Astrocyte of the spinal cord (primary cell): ENCODE data around the gene CAMTA1.

Experiments used
- DNase-seq: peaks from one replicate; pipeline ENCODE4 v3.0.0; 2011; ENCODE audit warnings: low read depth, low spot score
- H3K4me3 ChIP-seq: 2 replicates; pipeline ENCODE4 v1.5.1; 2011; ENCODE audit warnings: low read depth, mild to moderate bottlenecking, low read length, moderate library complexity
- in situ Hi-C: cut with HindIII; loops from 2 replicates; pipeline ENCODE4 v1.10.0; 2017; ENCODE audit warnings: low sequenced_read_pairs
- TF ChIP-seq, protein P1 (sequence below): IDR thresholded peaks from 2 replicates; pipeline ENCODE4 v1.5.1; 2012; ENCODE audit warnings: low read depth, mild to moderate bottlenecking, low read length, inconsistent platforms

CAMTA1 gene

DNA sequence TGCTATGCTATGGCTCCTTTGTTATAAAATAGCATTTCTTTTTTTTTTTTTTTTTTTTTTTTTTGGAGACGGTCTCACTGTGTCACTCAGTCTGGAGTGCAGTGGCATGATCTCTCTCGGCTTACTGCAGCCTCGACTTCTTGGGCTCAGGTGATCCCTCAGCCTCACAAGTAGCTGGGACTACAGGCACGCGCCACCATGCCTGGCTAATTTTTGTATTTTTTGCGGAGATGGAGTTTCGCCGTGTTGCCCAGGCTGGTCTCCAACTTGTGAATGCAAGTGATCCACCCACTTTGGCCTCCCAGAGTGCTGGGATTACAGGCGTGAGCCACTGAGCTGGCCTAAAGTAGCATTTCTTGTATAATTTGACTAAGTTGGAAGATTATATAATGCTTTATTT, 10.8 kb downstream of the CAMTA1 start:
- in situ Hi-C loops, result no loop called here
- TF ChIP-seq, protein P1, sequence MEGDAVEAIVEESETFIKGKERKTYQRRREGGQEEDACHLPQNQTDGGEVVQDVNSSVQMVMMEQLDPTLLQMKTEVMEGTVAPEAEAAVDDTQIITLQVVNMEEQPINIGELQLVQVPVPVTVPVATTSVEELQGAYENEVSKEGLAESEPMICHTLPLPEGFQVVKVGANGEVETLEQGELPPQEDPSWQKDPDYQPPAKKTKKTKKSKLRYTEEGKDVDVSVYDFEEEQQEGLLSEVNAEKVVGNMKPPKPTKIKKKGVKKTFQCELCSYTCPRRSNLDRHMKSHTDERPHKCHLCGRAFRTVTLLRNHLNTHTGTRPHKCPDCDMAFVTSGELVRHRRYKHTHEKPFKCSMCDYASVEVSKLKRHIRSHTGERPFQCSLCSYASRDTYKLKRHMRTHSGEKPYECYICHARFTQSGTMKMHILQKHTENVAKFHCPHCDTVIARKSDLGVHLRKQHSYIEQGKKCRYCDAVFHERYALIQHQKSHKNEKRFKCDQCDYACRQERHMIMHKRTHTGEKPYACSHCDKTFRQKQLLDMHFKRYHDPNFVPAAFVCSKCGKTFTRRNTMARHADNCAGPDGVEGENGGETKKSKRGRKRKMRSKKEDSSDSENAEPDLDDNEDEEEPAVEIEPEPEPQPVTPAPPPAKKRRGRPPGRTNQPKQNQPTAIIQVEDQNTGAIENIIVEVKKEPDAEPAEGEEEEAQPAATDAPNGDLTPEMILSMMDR, result no peak
- DNase-seq, result peak; percentile 4

DNA sequence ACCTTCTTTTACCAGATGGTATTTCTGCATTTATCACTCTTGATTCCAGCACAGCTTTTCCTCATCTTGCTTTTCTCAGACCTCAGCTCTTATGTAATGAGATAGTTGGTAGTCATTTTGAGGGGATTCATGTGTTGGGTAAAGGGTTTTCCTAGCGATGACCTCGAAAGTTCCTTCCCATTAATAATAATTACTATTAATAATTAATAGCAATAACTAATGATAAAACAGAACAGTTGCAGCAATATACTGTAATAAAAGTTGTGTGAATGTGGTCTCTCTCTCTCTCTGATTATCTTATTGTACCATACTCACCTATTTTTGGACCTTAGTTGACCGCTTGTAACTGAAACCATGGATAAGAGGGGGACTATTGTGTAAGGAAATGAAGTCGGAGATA, 14.2 kb downstream of the CAMTA1 start:
- no peak overlapping the region for H3K4me3 ChIP-seq
- TF ChIP-seq, protein P1, result no peak
- in situ Hi-C loops, result no loop called here
- no peak for DNase-seq

More for the DNA sequence above, 10.8 kb downstream of the CAMTA1 start:
- no peak overlapping the region for H3K4me3 ChIP-seq

DNA sequence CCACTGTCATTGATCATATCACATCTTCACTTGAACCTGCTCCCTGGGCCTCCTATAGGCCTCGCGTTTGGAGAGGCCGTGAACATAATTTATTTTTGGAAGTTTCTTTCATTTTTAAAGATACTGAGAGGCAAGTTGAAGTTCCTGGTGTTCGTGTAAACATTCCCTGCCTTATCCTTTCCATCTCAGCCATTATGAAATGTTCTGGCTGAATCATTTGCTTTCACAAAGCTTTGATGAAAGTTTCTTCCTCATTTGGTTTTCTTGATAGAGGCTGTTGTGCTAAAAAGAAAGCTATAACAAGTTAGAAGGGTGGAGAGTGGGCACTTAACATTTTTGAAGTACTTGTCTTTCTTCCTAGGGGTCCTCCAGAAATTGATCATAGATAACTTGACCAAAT, 15.5 kb downstream of the CAMTA1 start:
- in situ Hi-C loops, result no loop called here
- H3K4me3 ChIP-seq, result no peak overlapping the region
- TF ChIP-seq, protein P1, result no peak
- peak; percentile 28 for DNase-seq

DNA sequence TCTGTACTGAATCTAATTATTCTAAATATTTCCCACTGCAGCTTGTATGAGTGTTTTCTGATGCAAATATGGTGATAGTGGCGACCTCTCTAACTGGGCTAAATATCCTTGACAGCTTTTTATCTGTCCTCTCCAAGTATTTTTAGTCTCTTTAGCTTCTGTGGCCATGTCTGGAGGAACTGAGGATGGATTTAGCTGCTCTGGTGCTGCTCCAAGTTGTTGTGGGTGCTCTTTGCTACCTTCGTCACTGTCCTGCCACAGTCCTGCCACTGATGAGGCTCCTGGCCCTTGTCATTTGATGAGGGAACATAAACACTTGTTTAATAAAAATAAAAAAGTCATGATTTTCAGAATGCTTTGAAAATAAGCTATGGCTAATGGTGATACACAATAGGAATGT, 15.9 kb downstream of the CAMTA1 start:
- in situ Hi-C loops, result no loop called here
- TF ChIP-seq, protein P1, result no peak
- no peak for DNase-seq
- H3K4me3 ChIP-seq, result no peak overlapping the region

DNA sequence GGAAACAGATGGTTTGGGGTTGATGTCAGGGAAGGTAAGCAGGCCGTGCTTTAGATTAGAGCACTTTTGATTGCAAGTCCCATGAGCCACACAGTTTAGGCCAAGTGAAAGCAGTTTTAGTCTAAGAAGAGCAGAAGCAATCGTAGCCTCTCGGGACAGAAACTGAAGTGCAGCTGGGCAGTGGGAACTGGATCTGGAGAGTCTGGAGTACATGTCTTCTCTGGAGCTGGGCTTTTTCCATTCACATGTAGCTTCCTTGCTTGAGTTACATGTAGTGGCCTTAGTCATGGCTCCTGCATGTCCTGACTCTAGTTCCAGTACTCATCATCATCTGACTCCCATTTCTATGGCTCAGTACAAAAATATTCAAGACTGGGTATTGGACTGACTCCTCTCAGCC, 16.7 kb downstream of the CAMTA1 start:
- DNase-seq, result peak; percentile 23
- in situ Hi-C loops, result no loop called here
- H3K4me3 ChIP-seq, result no peak overlapping the region
- TF ChIP-seq, protein P1, result no peak

DNA sequence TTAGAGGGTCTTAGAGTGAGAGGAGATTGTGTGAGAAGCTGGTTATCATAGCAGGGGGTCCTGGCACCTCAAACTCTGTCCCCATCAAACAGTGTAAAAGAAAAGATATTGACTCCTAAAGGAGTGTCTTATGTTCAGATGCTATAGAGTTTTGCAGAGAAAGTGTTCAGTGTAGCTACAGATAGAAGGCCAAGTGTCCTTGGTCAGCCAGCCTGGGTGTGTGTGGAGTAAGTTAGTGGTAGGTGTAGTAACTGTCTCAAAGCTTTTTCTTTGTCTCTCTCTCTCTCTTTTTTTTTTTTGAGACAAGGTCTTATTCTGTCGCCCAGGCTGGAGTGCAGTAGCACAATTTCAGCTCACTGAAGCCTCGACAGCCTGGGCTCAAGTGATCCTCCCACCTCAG, 17.2 kb downstream of the CAMTA1 start:
- no peak for DNase-seq
- H3K4me3 ChIP-seq, result no peak overlapping the region
- TF ChIP-seq, protein P1, result no peak
- in situ Hi-C loops, result no loop called here

DNA sequence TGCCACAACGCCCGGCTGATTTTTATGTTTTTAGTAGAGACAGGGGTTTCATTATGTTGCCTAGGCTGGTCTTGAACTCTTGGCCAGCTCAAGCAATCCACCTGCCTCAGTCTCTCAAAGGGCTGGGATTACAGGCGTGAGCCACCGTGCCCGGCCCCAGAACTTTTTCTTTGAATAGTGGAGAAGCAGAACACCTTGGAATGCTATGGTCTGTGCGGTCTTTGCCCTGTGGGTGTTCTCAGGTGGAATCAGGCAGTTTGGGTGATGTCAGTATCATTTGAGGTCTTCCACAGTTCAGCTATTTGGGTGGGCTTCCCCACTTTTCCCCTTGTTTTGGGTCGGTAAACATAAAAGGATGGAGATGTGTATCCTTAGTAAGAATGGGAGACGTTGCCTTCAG, 17.6 kb downstream of the CAMTA1 start:
- no peak for DNase-seq
- TF ChIP-seq, protein P1, result no peak
- H3K4me3 ChIP-seq, result no peak overlapping the region
- in situ Hi-C loops, result no loop called here
